HG02970 (cell line): Measurements from ENCODE around the gene SLC22A12.

Source experiments
- ATAC-seq: cut with Tn5 transposase; IDR thresholded peaks from one replicate; pipeline ENCODE4 v1.9.1; 2021; ENCODE audit warnings: mild to moderate bottlenecking, moderate library complexity, moderate number of reproducible peaks; ENCODE audit not compliant: unreplicated experiment, low FRiP score

Gene SLC22A12

GRCh38 chr11:64620381-64620971 is 29.5 kb downstream of the SLC22A12 start:
- no peak for ATAC-seq

- no peak for ATAC-seq
These were observed 30.4 kb downstream of the SLC22A12 start for GRCh38 chr11:64621283-64622019.

- ATAC-seq: no peak
These were observed 31.7 kb downstream of the SLC22A12 start for GRCh38 chr11:64622681-64623080.

- no peak for ATAC-seq
These were observed 34.0 kb downstream of the SLC22A12 start for GRCh38 chr11:64624883-64625481.

GRCh38 chr11:64626637-64627036 is 35.6 kb downstream of the SLC22A12 start:
- no peak for ATAC-seq

- ATAC-seq: no peak
These were observed 36.4 kb downstream of the SLC22A12 start for GRCh38 chr11:64627371-64627770.

- no peak for ATAC-seq
These were observed 37.6 kb downstream of the SLC22A12 start for GRCh38 chr11:64628596-64628995.

- ATAC-seq: no peak
These were observed 38.1 kb downstream of the SLC22A12 start for GRCh38 chr11:64629103-64629502.

- no peak for ATAC-seq
These were observed 39.0 kb downstream of the SLC22A12 start for GRCh38 chr11:64629796-64630562.

GRCh38 chr11:64631675-64632074 is 40.7 kb downstream of the SLC22A12 start:
- no peak for ATAC-seq

- ATAC-seq: no peak
These were observed 41.2 kb downstream of the SLC22A12 start for GRCh38 chr11:64632237-64632636.

GRCh38 chr11:64632654-64633053 is 41.6 kb downstream of the SLC22A12 start:
- no peak for ATAC-seq

- no peak for ATAC-seq
These were observed 42.6 kb downstream of the SLC22A12 start for GRCh38 chr11:64633555-64634159.

- ATAC-seq: no peak
These were observed 46.5 kb downstream of the SLC22A12 start for GRCh38 chr11:64637334-64638017.

GRCh38 chr11:64638018-64638665 is 47.1 kb downstream of the SLC22A12 start:
- no peak for ATAC-seq

- no peak for ATAC-seq
These were observed 47.8 kb downstream of the SLC22A12 start for GRCh38 chr11:64638829-64639228.

GRCh38 chr11:64639885-64640284 is 48.9 kb downstream of the SLC22A12 start:
- no peak for ATAC-seq

GRCh38 chr11:64641596-64642417 is 50.8 kb downstream of the SLC22A12 start:
- ATAC-seq: no peak

- ATAC-seq: no peak
These were observed 51.4 kb downstream of the SLC22A12 start for GRCh38 chr11:64642418-64642735.
